Activated T-helper 1 cell treated with anti-CD3 and anti-CD28 coated beads, Interleukin-12 subunit alpha, Interleukin-12 subunit beta, Interleukin-2, Interleukin-4 antibody, amounts not matched to agents 30 ng/mL and 10 ng/mL and 1 ng/mL, durations not matched to agents 14 hours and 24 hours and 36 hours (primary cell): Measurements from ENCODE around the gene SCG5. TPM values are rescaled to one million over a fixed set of nuclear protein-coding genes. Genes with fewer than 3 reads are reported as not detected.

ENCODE experiments used
- DNase-seq: peaks from one replicate; pipeline ENCODE4 v3.0.0; 2021; ENCODE audit warnings: low spot score
- H3K27ac Mint-ChIP-seq: one replicate; pipeline ENCODE4 v1.8.0; 2021; ENCODE audit warnings: mild to moderate bottlenecking, mixed read lengths
- H3K27me3 Mint-ChIP-seq: one replicate; pipeline ENCODE4 v1.8.0; 2022; ENCODE audit warnings: mild to moderate bottlenecking, moderate library complexity, mixed read lengths; ENCODE audit not compliant: insufficient read depth
- H3K36me3 Mint-ChIP-seq: one replicate; pipeline ENCODE4 v1.8.0; 2021; ENCODE audit warnings: low read depth, mixed read lengths
- H3K4me1 Mint-ChIP-seq: one replicate; pipeline ENCODE4 v1.8.0; 2021; ENCODE audit warnings: low read depth, mixed read lengths
- H3K4me3 Mint-ChIP-seq: one replicate; pipeline ENCODE4 v1.8.0; 2021; ENCODE audit warnings: mild to moderate bottlenecking, moderate library complexity, mixed read lengths
- H3K9me3 Mint-ChIP-seq: one replicate; pipeline ENCODE4 v1.8.0; 2021; ENCODE audit warnings: mixed read lengths
- intact Hi-C: fragments of 100-400 bp; cut with micrococcal nuclease; formaldehyde crosslinking; loops from one replicate; pipeline ENCODE4 v1.15.1; 2024
- total RNA-seq: library from RNA; stranded (reverse); gene quantifications from 2 replicates; pipeline ENCODE4 v1.2.3, GENCODE V29; 2022

SCG5 gene
- total RNA-seq, 1 donor from 2014 or later, result 1.6 TPM

DNA sequence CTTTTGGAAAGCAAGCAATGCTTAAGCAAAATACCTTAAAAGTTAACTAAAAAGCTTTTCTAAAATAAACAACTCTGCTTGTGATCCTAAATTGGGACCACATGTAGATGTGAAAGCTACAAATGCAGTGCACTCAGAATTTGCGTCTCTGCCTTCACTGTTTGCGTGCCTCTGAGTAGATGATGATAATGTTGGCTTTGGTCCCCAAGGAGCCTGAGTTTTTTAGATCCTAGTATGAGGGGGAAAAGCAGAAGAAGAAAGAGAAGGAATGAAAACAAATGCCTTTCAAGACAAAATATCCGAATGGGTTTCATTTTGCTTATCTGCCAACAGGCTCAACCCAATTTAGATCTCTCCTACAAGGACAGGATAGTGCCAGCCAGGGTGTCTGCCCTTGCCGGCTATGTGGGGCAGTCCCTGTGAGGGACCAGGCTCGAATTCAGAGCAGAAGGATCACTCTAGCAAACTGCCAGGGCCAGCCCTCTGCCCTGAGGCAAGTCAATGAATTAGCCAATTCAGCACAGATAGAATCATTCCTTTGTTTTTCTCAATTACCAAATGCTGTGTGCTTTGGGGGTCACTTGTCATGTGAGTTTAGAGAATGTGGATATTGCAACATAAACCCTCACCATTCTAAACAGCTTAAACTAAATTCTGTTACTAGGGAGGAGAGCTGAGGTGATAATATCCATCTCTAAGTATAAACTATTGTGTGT lies 28.5 kb downstream of the SCG5 start:
- Mint-ChIP-seq H3K4me3 (no peak overlapping the region), H3K9me3 (no peaks in the 10 kb centered on the region)
- intact Hi-C loops, result no loop called here

DNA sequence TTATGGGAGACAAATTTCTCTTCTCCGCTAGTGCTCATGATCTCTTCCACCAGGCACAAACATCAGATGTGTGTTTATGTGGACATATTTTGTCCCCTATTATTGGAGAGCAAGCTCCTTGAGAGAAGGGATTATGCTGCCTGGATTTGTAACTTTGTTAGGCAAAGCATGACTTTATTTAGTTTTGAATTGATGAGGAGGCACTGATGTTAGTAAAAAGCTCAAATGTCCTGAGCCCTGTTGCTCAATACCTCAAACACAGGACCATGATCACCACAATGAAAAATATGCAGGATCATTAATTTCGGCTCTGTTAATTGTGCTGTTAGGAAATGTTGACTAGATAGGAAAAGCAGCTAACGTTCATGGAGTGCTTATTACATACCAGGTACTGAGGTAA lies 29.1 kb downstream of the SCG5 start:
- Mint-ChIP-seq H3K27ac (no peak overlapping the region), H3K4me3 (no peak overlapping the region), H3K9me3 (no peaks in the 10 kb centered on the region), H3K27me3 (no peaks in the 10 kb centered on the region), H3K4me1 (no peaks in the 10 kb centered on the region), H3K36me3 (no peaks in the 10 kb centered on the region)
- no peak for DNase-seq
- intact Hi-C loops, result no loop called here

More for the DNA sequence above, 28.5 kb downstream of the SCG5 start:
- Mint-ChIP-seq H3K36me3 (no peaks in the 10 kb centered on the region), H3K27ac (no peak overlapping the region), H3K27me3 (no peaks in the 10 kb centered on the region), H3K4me1 (no peaks in the 10 kb centered on the region)
- no peak for DNase-seq

GRCh38 chr15:32671339-32672325 lies 30.1 kb downstream of the SCG5 start:
- Mint-ChIP-seq H3K4me1 (no peaks in the 10 kb centered on the region), H3K27me3 (no peaks in the 10 kb centered on the region), H3K36me3 (no peaks in the 10 kb centered on the region), H3K4me3 (no peak overlapping the region), H3K27ac (no peak overlapping the region), H3K9me3 (no peaks in the 10 kb centered on the region)
- intact Hi-C loops, result no loop called here
- DNase-seq, result no peak

GRCh38 chr15:32674681-32675080 lies 33.2 kb downstream of the SCG5 start:
- Mint-ChIP-seq H3K4me1 (no peaks in the 10 kb centered on the region), H3K27me3 (no peaks in the 10 kb centered on the region), H3K27ac (no peak overlapping the region), H3K9me3 (no peaks in the 10 kb centered on the region), H3K4me3 (no peak overlapping the region), H3K36me3 (no peaks in the 10 kb centered on the region)
- DNase-seq, result no peak
- intact Hi-C loops, result no loop called here

DNA sequence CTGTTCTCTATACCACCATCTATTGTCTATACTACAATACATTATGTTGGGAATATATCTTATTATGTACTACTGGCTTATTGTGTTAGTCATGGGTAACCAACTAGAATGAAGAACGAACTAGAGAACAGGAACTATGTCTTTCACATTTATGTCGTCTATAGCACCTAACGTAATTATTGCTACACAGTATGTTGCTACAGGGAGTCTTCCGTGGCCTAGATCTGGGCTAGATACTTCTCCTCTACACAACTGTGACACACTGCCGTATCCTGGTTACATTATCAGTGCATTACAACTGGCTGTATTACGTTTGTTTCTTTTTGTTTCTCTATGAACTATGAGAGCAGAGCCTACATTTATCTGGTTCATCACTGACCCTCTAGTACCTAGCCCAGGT lies 34.0 kb downstream of the SCG5 start:
- no peaks in the 10 kb centered on the region for H3K27me3 Mint-ChIP-seq
- no peak overlapping the region for H3K4me3 Mint-ChIP-seq
- DNase-seq, result no peak
- H3K9me3 Mint-ChIP-seq, result no peaks in the 10 kb centered on the region
- intact Hi-C loops, result no loop called here
- H3K27ac Mint-ChIP-seq, result no peak overlapping the region
- H3K36me3 Mint-ChIP-seq, result no peaks in the 10 kb centered on the region
- H3K4me1 Mint-ChIP-seq, result no peaks in the 10 kb centered on the region

DNA sequence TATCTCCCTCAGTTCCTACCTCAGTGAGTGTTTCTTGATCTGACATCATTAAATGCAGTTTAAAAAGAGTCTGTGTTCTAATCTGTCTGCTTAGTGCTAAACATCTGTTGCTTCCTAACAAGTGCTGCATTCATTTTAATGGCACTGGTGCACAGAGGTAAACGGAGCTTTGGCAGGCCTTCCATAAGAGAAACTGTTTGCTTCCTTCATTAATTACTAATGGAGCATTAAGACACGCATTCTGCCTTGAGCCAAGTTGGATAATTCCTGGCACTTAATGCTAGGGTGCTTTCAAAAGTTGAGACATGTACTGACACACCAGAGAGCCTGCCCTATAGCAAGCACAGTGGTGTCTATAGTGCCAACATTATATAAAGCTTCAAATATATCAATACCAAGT lies 34.7 kb downstream of the SCG5 start:
- Mint-ChIP-seq H3K4me3 (no peak overlapping the region), H3K36me3 (no peaks in the 10 kb centered on the region), H3K27ac (no peak overlapping the region), H3K27me3 (no peaks in the 10 kb centered on the region), H3K9me3 (no peaks in the 10 kb centered on the region), H3K4me1 (no peaks in the 10 kb centered on the region)
- intact Hi-C loops, result no loop called here
- DNase-seq, result no peak

GRCh38 chr15:32677238-32677750 lies 35.8 kb downstream of the SCG5 start:
- no peak overlapping the region for H3K27ac Mint-ChIP-seq
- H3K27me3 Mint-ChIP-seq, result no peaks in the 10 kb centered on the region
- H3K9me3 Mint-ChIP-seq, result no peaks in the 10 kb centered on the region
- H3K4me1 Mint-ChIP-seq, result no peaks in the 10 kb centered on the region
- H3K4me3 Mint-ChIP-seq, result no peak overlapping the region
- no peak for DNase-seq
- intact Hi-C loops, result no loop called here
- no peaks in the 10 kb centered on the region for H3K36me3 Mint-ChIP-seq

DNA sequence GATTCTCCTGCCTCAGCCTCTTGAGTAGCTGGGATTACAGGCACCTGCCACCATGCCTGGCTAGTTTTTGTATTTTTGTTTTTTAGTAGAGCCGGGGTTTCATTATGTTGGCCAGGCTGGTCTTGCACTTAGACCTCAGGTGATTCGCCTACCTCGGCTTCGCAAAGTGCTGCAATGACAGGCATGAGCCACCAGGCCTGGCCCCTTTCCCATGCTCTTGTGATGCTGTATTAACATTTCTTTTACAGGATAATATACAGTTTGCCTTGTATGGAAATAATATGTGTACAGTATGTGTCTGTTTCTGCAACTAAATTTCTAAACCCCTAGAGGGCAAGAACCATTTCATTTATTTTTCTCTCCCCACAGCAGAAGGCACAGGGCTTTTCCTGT lies 37.8 kb downstream of the SCG5 start:
- Mint-ChIP-seq H3K4me1 (peaks cover 11% of the 10 kb centered on the region), H3K36me3 (peaks cover under 1% of the 10 kb centered on the region), H3K4me3 (no peak overlapping the region), H3K27me3 (no peaks in the 10 kb centered on the region), H3K27ac (no peak overlapping the region), H3K9me3 (no peaks in the 10 kb centered on the region)
- intact Hi-C loops, result no loop called here
- no peak for DNase-seq

GRCh38 chr15:32682569-32682968 lies 41.1 kb downstream of the SCG5 start:
- H3K27me3 Mint-ChIP-seq, result no peaks in the 10 kb centered on the region
- H3K9me3 Mint-ChIP-seq, result no peaks in the 10 kb centered on the region
- intact Hi-C loops, result no loop called here
- H3K4me1 Mint-ChIP-seq, result peaks cover 15% of the 10 kb centered on the region
- no peak overlapping the region for H3K27ac Mint-ChIP-seq
- peaks cover 6% of the 10 kb centered on the region for H3K36me3 Mint-ChIP-seq
- DNase-seq, result no peak
- H3K4me3 Mint-ChIP-seq, result no peak overlapping the region

DNA sequence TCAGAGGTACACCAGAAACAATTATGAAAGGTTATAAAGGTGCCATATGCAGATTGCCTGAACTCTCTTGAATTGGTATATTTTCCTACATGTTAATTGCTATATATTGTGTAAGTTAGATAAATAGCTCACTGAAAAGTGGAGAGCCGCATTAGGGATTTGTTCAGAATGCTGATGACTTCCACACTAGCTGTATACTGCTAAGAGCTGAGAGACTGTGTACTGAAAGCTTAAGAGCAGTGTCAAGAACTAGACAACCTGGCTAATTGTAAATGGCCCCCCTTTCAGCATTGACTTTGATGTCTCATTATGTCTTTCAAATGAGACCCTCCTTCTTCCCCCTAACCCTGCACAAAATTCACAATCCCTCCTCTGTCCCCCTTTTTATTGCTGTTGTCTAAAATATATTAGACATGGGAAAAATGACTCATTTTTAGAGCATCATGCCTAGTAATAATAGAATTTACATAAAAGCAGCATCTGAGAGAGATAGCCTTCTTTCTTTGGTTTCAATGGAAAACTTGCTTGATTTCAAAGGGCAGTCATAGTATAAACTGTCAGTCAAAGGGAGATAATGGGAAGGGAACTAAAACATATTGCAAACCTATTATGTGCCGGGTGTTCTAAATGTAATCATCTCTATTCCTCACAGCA lies 41.6 kb downstream of the SCG5 start:
- Mint-ChIP-seq H3K27me3 (no peaks in the 10 kb centered on the region), H3K4me3 (no peak overlapping the region), H3K4me1 (peaks cover 15% of the 10 kb centered on the region), H3K27ac (no peak overlapping the region), H3K9me3 (no peaks in the 10 kb centered on the region), H3K36me3 (peaks cover 6% of the 10 kb centered on the region)
- intact Hi-C loops, result no loop called here
- DNase-seq, result no peak

DNA sequence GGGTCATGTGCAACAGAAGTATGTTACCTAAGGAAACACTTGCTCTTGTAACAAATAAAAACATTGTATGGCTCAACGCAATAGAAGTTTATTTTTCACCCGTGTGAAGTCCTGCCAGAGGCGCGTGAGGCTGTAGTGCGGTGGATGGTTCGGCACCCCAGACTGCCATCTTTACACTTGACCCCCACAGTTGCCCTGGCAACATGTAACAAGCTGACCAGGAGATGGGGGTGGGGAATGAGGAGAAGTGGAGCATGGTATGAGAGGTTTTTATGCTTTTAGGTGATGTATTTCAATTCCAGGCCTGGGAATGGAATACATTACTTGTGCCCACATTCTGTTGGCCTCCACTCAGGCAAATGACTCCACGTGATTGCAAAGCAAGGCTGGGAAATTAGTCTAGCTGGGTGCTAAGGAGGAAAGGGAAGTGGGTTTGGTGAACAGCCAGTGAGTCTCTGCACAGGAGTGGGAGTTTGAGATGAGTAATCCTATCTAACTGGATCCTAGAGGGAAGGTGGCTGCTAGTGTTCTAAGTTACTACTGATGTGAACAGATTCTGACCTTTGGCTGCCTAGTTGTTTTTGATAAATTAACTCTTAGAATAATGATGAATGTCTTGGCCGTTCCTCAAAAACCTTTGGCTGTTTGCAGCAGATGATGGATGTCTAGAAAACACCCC lies 42.5 kb downstream of the SCG5 start:
- Mint-ChIP-seq H3K9me3 (no peaks in the 10 kb centered on the region), H3K36me3 (peaks cover 6% of the 10 kb centered on the region)
- DNase-seq, result no peak

GRCh38 chr15:32685576-32685975 lies 44.1 kb downstream of the SCG5 start:
- H3K9me3 Mint-ChIP-seq, result no peaks in the 10 kb centered on the region
- intact Hi-C loops, result no loop called here
- peaks cover 15% of the 10 kb centered on the region for H3K4me1 Mint-ChIP-seq
- H3K36me3 Mint-ChIP-seq, result peaks cover 6% of the 10 kb centered on the region
- no peak overlapping the region for H3K27ac Mint-ChIP-seq
- no peak overlapping the region for H3K4me3 Mint-ChIP-seq
- no peak for DNase-seq
- H3K27me3 Mint-ChIP-seq, result no peaks in the 10 kb centered on the region

More for the DNA sequence above, 42.5 kb downstream of the SCG5 start:
- Mint-ChIP-seq H3K27me3 (no peaks in the 10 kb centered on the region), H3K4me1 (peaks cover 15% of the 10 kb centered on the region), H3K4me3 (no peak overlapping the region), H3K27ac (no peak overlapping the region)
- intact Hi-C loops, result no loop called here
